ENCODE results near the gene SRBD1.

Gene SRBD1

DNA sequence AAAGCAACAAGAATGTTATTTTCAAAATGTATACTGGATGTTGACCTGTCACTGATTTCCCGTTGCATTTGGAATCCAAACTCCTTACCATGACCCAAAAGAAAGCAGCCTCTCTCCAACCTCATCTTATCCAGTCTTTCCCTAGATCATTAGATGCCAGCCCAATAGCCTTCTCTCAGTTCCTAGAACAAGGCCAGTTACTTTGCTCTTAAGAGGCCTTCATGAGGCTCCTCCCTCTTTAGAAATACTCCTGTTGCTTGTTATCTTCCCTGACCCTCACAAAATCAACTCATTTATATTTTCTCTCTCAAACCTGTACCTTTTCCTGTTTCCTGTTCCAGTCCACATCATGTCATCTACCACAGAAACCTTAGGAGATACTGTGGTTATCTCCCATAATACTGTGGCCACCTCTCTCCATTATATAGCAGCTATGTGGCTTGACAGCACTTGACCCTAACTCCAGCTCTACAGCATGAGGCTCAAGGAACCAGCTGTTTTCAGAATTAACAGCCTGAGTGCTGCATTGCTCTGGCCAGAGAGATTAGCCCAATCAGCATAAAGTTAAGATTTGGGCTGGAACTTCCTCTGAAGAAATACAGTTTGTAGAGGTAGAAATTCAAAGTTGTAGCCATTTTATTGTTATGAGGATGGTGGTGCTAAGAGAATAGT, 22.8 kb downstream of the SRBD1 start:
- no peak for DNase-seq

- no peak for DNase-seq
Observed at GRCh38 chr2:45586600-45586999, 24.5 kb downstream of the SRBD1 start.

DNA sequence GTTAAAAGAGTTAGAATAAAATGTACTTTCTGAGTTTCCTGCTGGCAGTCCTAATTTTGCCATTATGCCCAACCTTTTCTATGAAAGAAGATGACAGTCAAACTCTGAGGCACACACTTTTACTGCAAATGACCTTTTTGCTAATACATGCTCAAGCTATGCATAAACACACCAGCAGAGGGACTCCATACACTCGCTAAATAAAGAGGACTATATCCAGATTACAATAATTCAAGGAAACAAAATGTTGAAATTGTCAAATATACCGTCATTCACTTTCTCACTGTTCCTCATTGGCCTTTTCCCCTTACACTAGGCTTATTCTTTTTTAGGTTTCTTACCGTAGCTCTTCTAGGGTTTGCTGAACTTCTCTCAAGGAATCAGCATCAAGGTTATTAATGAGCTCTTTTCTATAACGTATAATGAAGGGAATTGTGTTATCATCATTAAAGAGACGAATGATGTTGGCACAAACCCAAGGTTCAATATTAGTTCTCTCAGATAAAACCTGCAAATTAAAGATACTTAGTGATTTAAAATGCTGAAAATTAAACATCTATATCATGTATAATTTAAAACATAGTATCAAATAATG, 25.7 kb downstream of the SRBD1 start:
- DNase-seq = peak; percentile 56

DNA sequence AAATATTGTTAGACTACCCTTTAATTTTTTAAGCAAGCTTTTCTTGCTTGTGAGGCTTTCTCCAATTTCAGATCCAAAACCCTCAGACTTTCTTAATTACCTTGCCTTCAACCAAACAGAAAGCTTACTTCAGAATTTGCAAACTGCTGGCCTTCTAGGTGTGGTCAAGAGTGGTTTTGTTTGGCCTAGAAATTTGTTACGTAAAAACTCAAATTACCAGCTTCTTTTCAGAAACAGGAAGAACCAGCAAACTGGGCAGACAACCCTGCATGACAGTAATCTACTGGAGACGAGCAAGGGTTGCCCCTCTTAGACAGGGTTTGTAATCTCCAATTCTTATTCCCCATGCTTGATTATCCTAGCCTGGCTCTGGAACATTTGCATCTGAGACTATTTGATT, 27.1 kb downstream of the SRBD1 start:
- no peak for DNase-seq

GRCh38 chr2:45582522-45582921, 28.5 kb downstream of the SRBD1 start:
- DNase-seq = no peak

- DNase-seq = no peak
Observed at GRCh38 chr2:45578056-45578843, 32.8 kb downstream of the SRBD1 start.

DNA sequence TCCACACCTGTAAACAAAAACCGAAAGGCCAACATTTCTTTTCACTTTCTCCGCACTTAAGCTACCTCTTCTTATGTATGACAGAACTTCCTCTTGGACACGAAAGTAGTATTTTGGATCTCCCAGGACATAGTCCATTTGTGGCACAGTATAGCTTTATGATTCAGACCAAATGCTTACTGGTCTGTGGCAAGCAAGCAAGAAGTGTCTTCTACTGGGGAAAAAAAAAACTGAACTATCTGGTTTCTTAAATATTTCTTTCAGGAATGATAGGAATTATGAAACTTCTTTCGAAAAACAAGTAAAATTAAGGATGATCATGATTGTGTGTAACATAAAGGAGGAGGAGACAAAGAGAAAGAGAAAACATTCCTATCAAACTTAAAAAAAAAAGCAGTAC, 33.6 kb downstream of the SRBD1 start:
- no peak for DNase-seq

DNA sequence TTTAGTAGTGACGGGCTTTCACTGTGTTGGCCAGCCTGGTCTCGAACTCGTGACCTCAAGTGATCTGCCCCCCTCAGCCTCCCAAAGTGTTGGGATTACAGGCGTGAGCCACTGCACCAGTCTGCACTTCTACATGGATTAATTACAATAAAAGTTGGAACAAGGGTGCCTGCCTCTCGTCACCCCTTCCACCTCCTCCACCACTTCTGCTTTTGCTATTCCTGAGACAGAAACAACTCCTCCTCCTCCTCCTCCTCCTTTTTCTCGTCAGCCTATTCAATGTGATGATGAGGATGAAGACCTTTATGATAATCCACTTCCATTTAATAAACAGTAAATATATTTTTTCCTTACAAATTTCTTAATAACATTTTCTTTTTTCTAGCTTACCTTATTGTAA, 35.2 kb downstream of the SRBD1 start:
- no peak for DNase-seq

GRCh38 chr2:45572979-45573378, 38.1 kb downstream of the SRBD1 start:
- DNase-seq = no peak

DNA sequence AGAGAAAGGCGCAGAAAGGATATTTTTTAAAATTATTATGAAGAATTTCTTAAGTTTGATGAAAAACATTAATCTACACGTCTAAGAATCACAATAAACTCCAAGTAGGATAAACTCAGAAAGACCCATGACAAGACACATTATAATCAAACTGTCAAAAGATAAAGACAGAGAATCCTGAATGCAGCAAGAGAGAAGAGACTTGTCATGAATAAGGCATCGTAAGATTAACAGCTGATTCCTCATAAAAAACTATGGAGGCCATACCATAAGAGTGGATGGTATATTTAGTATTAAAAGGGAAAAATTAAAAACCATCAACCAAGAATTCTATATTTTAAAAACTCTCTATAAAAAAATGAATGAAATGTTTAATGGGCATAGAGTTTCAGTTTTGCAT, 39.1 kb downstream of the SRBD1 start:
- no peak for DNase-seq

GRCh38 chr2:45570671-45571334, 40.3 kb downstream of the SRBD1 start:
- no peak for DNase-seq

- no peak for DNase-seq
Observed at GRCh38 chr2:45568935-45569334, 42.1 kb downstream of the SRBD1 start.

GRCh38 chr2:45567974-45568789, 42.9 kb downstream of the SRBD1 start:
- DNase-seq = no peak

DNA sequence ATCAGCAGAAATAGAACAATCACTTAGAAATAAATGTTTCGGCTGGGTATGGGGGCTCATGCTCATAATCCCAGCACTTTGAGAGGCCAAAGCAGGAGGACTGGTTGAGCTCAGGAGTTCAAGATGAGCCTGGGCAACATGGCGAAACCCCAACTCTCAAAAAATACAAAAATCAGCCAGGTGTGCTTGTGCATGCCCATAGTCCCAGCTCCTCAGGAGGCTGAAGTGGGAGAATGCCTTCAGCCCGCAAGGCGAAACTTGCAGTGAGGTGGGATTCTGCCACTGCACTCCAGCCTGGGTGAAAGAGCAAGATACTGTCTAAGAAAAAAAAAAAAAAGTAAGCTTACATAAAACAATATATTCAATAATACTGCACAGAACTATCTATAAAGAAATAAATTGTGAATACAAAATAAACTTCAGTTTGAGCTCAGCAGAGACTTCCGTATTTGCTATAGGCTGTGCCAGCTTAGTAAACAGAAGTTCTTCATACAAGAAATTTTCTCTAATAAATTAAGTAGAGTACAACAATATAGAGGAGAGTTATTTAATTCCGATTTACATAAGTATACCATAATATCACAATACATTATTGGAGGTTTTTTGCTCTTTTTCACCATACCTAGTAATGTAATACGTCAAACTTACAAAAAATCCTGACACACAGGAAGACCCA, 43.6 kb downstream of the SRBD1 start:
- DNase-seq = no peak

DNA sequence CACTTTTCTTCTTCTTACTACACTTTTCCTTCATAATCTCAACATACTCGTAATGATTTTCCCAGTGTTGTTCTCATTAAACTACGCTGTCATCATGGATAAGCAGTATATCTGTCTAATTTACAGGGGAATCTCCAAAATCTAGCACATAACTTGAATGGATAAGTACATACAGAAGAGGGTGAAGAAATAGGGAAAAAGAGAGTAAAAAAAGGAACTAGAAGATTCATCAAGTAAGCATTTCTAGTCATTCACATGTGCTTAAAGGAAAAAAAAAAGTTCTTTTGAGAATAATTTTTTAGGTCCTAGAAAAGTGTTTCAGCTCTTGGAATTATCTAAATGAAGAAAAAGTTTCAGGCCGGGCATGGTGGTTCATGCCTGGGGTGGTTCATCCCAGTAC, 51.6 kb downstream of the SRBD1 start:
- no peak for DNase-seq

DNA sequence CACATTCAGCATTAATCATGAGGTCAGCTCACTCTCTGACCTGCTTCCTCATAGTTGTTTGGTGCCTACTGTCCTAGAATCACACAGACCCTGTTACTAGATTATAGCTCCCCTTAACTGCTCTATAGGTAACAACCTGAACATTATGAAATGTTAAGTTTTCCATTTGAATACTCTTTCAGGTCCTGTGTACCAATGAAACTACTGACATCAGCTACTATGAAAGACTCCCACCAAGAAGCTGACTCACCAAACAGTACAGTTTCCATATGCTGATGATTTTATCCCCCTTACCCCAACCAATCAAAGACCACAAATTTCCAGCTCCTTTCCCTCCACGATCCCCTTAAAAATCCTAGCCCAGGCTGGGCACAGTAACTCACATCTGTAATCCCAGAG, 56.3 kb downstream of the SRBD1 start:
- no peak for DNase-seq

DNA sequence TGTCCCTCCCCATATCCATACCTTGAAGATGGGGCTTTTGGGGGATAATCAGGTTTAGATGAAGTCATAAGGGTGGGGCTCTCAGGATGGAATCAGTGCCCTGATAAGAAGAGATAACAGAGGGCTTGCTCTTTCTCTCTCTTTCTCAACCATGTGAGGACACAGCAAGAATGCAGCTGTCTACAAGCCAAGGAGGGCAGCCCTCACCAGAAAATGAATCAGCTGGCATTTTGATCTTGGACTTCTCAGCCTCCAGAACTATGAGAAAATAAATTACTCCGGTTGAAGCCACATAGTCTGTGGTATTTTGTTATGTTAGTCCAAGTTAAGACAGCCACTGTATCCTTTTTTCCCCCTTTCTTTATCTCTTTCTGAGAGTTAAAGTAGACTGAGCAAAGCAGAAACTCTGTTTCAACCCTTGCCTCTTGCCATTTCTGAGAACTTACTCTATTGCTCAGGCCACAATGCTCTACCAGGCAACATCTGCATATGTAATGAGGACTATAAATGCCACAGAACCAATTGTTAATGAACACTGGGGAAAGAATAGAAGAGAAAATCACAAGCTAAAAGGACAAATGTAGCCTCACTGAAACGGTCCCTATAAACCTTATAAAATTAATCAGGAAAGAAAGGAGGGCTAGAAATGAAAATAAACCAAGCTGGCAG, 56.9 kb downstream of the SRBD1 start:
- no peak for DNase-seq

GRCh38 chr2:45551862-45552261, 59.2 kb downstream of the SRBD1 start:
- no peak for DNase-seq

DNA sequence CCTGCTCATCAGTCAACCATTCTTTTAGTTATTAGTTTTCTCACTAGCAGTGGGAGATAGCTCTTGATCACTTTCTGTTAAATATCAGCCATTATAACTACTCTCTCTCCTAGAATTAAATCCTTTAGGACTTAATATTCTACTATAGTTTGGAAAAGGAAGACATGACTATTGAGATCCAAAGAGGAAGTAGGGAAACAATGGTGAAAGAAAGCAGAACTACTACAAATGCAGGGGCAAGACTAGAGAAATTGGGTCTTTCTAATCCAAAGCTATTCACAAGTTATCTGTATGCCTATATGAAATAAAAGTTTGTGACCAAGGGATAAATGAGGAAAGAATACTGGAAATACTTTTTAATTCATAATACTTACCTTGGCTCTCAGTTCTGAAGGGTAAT, 65.1 kb downstream of the SRBD1 start:
- no peak for DNase-seq

GRCh38 chr2:45543257-45543656, 67.8 kb downstream of the SRBD1 start:
- DNase-seq = no peak

- no peak for DNase-seq
Observed at GRCh38 chr2:45542013-45542412, 69.1 kb downstream of the SRBD1 start.

DNA sequence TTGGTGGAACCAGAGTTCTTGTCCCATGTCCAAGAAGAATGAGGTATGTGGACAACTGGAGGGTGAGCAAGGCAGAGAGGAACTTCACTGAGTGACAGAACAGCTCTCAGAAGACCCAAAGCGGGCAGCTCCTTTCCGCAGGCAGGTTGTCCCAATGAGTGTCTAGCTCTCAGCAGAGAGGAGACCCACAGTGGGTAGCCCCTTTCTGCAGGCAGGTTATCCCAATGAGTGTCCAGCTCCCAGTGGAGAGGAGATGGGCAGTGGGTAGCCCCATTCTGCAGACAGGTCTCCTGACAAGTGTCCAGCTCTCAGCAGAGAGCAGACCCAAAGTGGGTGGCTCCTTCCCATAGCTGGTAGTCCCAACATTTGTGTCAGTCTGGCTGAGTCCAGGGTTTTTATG, 69.6 kb downstream of the SRBD1 start:
- no peak for DNase-seq

Data from kidney glomerular epithelial cell (primary cell).